GM23248 (cell line): ENCODE results near the gene TMBIM4. TPM values are rescaled to one million over a fixed set of nuclear protein-coding genes. Genes with fewer than 3 reads are reported as not detected.

Source experiments
- DNase-seq: peaks from one replicate; pipeline ENCODE4 v3.0.0-alpha.2; 2015
- H2AFZ ChIP-seq: fragments of 200-600 bp; sonication (generic); 2 replicates; pipeline ENCODE4 v1.6.1; 2016; ENCODE audit warnings: antibody characterized with exemption
- H3F3A ChIP-seq: fragments of 200-600 bp; sonication (generic); 2 replicates; pipeline ENCODE4 v1.6.1; 2016; ENCODE audit warnings: mild to moderate bottlenecking, antibody characterized with exemption, mixed run types; ENCODE audit not compliant: insufficient read depth
- H3K27ac ChIP-seq: fragments of 200-600 bp; sonication (generic); 2 replicates; pipeline ENCODE4 v1.5.1; 2016; ENCODE audit warnings: mild to moderate bottlenecking
- H3K27me3 ChIP-seq: fragments of 200-600 bp; sonication (generic); replicated peaks from 2 replicates; pipeline ENCODE4 v1.6.1; 2016; ENCODE audit warnings: mild to moderate bottlenecking; ENCODE audit not compliant: insufficient read depth
- H3K36me3 ChIP-seq: fragments of 200-600 bp; sonication (generic); 2 replicates; pipeline ENCODE4 v1.6.1; 2016; ENCODE audit warnings: low read depth, mild to moderate bottlenecking
- H3K4me1 ChIP-seq: fragments of 200-600 bp; sonication (generic); 2 replicates; pipeline ENCODE4 v1.6.1; 2016; ENCODE audit warnings: mild to moderate bottlenecking; ENCODE audit not compliant: insufficient read depth
- H3K4me2 ChIP-seq: fragments of 200-600 bp; sonication (generic); one replicate; pipeline ENCODE4 v1.6.1; 2016; ENCODE audit warnings: mild to moderate bottlenecking; ENCODE audit not compliant: unreplicated experiment
- H3K4me3 ChIP-seq: fragments of 200-600 bp; sonication (generic); 2 replicates; pipeline ENCODE4 v1.5.1; 2016; ENCODE audit warnings: mild to moderate bottlenecking
- H3K79me2 ChIP-seq: fragments of 200-600 bp; sonication (generic); 2 replicates; pipeline ENCODE4 v1.6.1; 2016; ENCODE audit warnings: mild to moderate bottlenecking; ENCODE audit not compliant: insufficient read depth
- H3K9ac ChIP-seq: fragments of 200-600 bp; sonication (generic); 2 replicates; pipeline ENCODE4 v1.6.1; 2016; ENCODE audit warnings: mild to moderate bottlenecking
- H3K9me2 ChIP-seq: fragments of 200-600 bp; sonication (generic); 2 replicates; pipeline ENCODE4 v1.6.1; 2016; ENCODE audit warnings: mixed run types, mild to moderate bottlenecking, moderate library complexity; ENCODE audit not compliant: insufficient read depth
- H3K9me3 ChIP-seq: fragments of 200-600 bp; sonication (generic); one replicate; pipeline ENCODE4 v1.6.1; 2017; ENCODE audit warnings: low read depth
- H4K20me1 ChIP-seq: fragments of 200-600 bp; sonication (generic); 2 replicates; pipeline ENCODE4 v1.6.0; 2016; ENCODE audit not compliant: insufficient read depth
- EZH2 ChIP-seq: fragments of 200-600 bp; sonication (generic); IDR thresholded peaks from 2 replicates; pipeline ENCODE4 v1.6.1; 2018; ENCODE audit warnings: antibody characterized with exemption, mild to moderate bottlenecking; ENCODE audit not compliant: insufficient read depth, poor library complexity, severe bottlenecking
- EZH2phosphoT487 ChIP-seq: fragments of 200-600 bp; sonication (generic); IDR thresholded peaks from 2 replicates; pipeline ENCODE4 v1.6.1; 2018; ENCODE audit warnings: antibody characterized with exemption, moderate library complexity, mild to moderate bottlenecking, low read depth; ENCODE audit not compliant: insufficient read depth
- WGBS, 2 experiments: methylation state at CpG; one replicate each; pipeline ENCODE4 v1.1.6; 2015 to 2017; ENCODE audit warnings: low lambda C conversion rate in 2 of 2, low coverage in 1 of 2; ENCODE audit errors: missing lambda C conversion rate in 2 of 2; 5-methylcytosine and 5-hydroxymethylcytosine counted together
- in situ Hi-C: fragments of 300-500 bp; cut with MboI; formaldehyde crosslinking; loops from 2 replicates; pipeline ENCODE4 v1.15.0; 2020
- polyA plus RNA-seq: library from polyadenylated mRNA; unstranded; fragments of >200 nt; fragmentation: Nextera tagmentation; extraction: Ambion mirVana; gene quantifications from 2 replicates; pipeline ENCODE4 v1.2.1, GENCODE V29; 2016
- total RNA-seq: library from RNA; depleted of rRNA; stranded (reverse); fragments of >200 nt; shearing (Covaris generic); gene quantifications from 2 replicates; pipeline ENCODE4 v1.2.3, GENCODE V29; 2014

TMBIM4 gene
- total and polyA plus RNA-seq, 2 experiments from 2014 or later: 162 to 276 TPM

GRCh38 chr12:66162701-66163100 lies 7.1 kb downstream of the TMBIM4 start:
- WGBS, 2 experiments: 77 to 79% methylated on average over 2 of the region's 2 CpGs
- Histone ChIP-seq H3K9ac (no peak overlapping the region), H3K4me2 (no peak overlapping the region), H3K79me2 (peaks cover 100% of the 10 kb centered on the region), H3K4me1 (peaks cover 13% of the 10 kb centered on the region), H3K4me3 (no peak overlapping the region), H3F3A (peaks cover 14% of the 10 kb centered on the region), H3K27me3 (no peaks in the 10 kb centered on the region), H3K27ac (no peak overlapping the region), H3K9me3 (no peaks in the 10 kb centered on the region), H4K20me1 (no peaks in the 10 kb centered on the region), H2AFZ (no peak overlapping the region), H3K9me2 (no peaks in the 10 kb centered on the region), H3K36me3 (peaks cover 18% of the 10 kb centered on the region)
- TF ChIP-seq EZH2: no peak
- no peak for TF ChIP-seq EZH2phosphoT487
- in situ Hi-C loops: no loop called here
- DNase-seq: no peak

DNA sequence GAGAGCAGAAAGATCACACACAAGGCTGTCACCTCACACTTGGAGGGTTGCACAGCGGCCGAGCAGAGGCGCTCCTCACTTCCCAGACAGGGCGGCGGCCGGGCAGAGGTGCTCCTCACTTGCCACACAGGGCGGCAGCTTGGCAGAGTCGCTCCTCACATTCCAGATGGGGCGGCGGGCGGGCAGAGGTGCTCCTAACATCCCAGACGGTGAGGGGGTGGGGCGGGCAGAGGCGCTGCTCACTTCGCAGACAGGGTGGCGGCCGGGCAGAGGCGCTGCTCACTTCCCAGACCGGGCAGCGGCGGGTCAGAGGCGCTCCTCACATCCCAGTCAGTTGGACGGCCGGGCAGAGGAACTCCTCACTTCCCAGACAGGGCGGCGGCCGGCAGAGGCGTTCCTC lies 9.1 kb downstream of the TMBIM4 start:
- TF ChIP-seq EZH2phosphoT487: no peak
- TF ChIP-seq EZH2: no peak
- no peak overlapping the region for H3K4me2 ChIP-seq
- H4K20me1 ChIP-seq: no peaks in the 10 kb centered on the region
- H3K36me3 ChIP-seq: peaks cover 18% of the 10 kb centered on the region
- no peaks in the 10 kb centered on the region for H3K9me3 ChIP-seq
- no peak overlapping the region for H3K9ac ChIP-seq
- DNase-seq: no peak
- peaks cover 21% of the 10 kb centered on the region for H3F3A ChIP-seq
- no peaks in the 10 kb centered on the region for H3K9me2 ChIP-seq
- no peaks in the 10 kb centered on the region for H3K27me3 ChIP-seq
- no peak overlapping the region for H3K27ac ChIP-seq
- peaks cover 12% of the 10 kb centered on the region for H3K4me1 ChIP-seq
- WGBS, 2 experiments: 97 to 99% methylated on average over 20 to 28 of the region's 28 CpGs
- H3K79me2 ChIP-seq: peaks cover 100% of the 10 kb centered on the region
- in situ Hi-C loops: no loop called here
- no peak overlapping the region for H3K4me3 ChIP-seq
- H2AFZ ChIP-seq: no peak overlapping the region

- Histone ChIP-seq H3K27me3 (no peaks in the 10 kb centered on the region), H3K79me2 (peaks cover 100% of the 10 kb centered on the region), H3K9me3 (no peaks in the 10 kb centered on the region), H3F3A (peaks cover 23% of the 10 kb centered on the region), H3K4me2 (no peak overlapping the region), H3K27ac (no peak overlapping the region), H3K36me3 (0 out of 2 replicates have a peak, but pooled peaks cover 7% of the 10 kb centered on the region), H3K9ac (no peak overlapping the region), H4K20me1 (no peaks in the 10 kb centered on the region), H3K4me3 (no peak overlapping the region), H3K9me2 (no peaks in the 10 kb centered on the region), H2AFZ (no peak overlapping the region), H3K4me1 (peaks cover 15% of the 10 kb centered on the region)
- no peak for DNase-seq
- in situ Hi-C loops: no loop called here
- TF ChIP-seq EZH2 (no peak), EZH2phosphoT487 (no peak)
Measured at GRCh38 chr12:66159123-66159522, 10.7 kb downstream of the TMBIM4 start.

- Histone ChIP-seq H3K4me2 (no peak overlapping the region), H2AFZ (no peak overlapping the region), H3K9me2 (no peaks in the 10 kb centered on the region), H3F3A (peaks cover 27% of the 10 kb centered on the region), H3K4me1 (peaks cover 30% of the 10 kb centered on the region), H3K9me3 (no peaks in the 10 kb centered on the region), H3K36me3 (0 out of 2 replicates have a peak, but pooled peaks cover 7% of the 10 kb centered on the region), H4K20me1 (no peaks in the 10 kb centered on the region), H3K27me3 (no peaks in the 10 kb centered on the region), H3K79me2 (peaks cover 93% of the 10 kb centered on the region), H3K27ac (no peak overlapping the region), H3K4me3 (no peak overlapping the region), H3K9ac (no peak overlapping the region)
- no peak for DNase-seq
- TF ChIP-seq EZH2phosphoT487: no peak
- no peak for TF ChIP-seq EZH2
- WGBS, 2 experiments: 99 to 100% methylated on average over 2 of the region's 2 CpGs
- in situ Hi-C loops: no loop called here
Measured at GRCh38 chr12:66156654-66157053, 13.1 kb downstream of the TMBIM4 start.

GRCh38 chr12:66154776-66155175 lies 15.0 kb downstream of the TMBIM4 start:
- in situ Hi-C loops: no loop called here
- no peaks in the 10 kb centered on the region for H3K9me3 ChIP-seq
- peak overlapping the region; percentile 42 for H3K27ac ChIP-seq
- TF ChIP-seq EZH2 (no peak), EZH2phosphoT487 (no peak)
- no peaks in the 10 kb centered on the region for H4K20me1 ChIP-seq
- H3F3A ChIP-seq: peaks cover 27% of the 10 kb centered on the region
- no peak overlapping the region for H2AFZ ChIP-seq
- H3K79me2 ChIP-seq: peaks cover 89% of the 10 kb centered on the region
- peak; percentile 59 for DNase-seq
- H3K4me3 ChIP-seq: no peak overlapping the region
- H3K9ac ChIP-seq: no peak overlapping the region
- H3K9me2 ChIP-seq: no peaks in the 10 kb centered on the region
- H3K36me3 ChIP-seq: peaks cover 12% of the 10 kb centered on the region; the same call in 1 of the 2 replicates
- peaks cover 30% of the 10 kb centered on the region for H3K4me1 ChIP-seq
- H3K27me3 ChIP-seq: no peaks in the 10 kb centered on the region
- peak overlapping the region; percentile 18 for H3K4me2 ChIP-seq
